HG03139 (cell line): Measurements from ENCODE around the gene TSC22D4.
A peak's percentile ranks its signal among the peaks of the same experiment; 100 is the strongest.
"Not testable (repeated sequence)": the region's sequence is repeated elsewhere in the genome, so short reads cannot be mapped to it uniquely, and the experiment has no call there.

Experiments used
- ATAC-seq: cut with Tn5 transposase; IDR thresholded peaks from one replicate; pipeline ENCODE4 v1.9.1; 2021; ENCODE audit not compliant: unreplicated experiment

Gene TSC22D4

DNA sequence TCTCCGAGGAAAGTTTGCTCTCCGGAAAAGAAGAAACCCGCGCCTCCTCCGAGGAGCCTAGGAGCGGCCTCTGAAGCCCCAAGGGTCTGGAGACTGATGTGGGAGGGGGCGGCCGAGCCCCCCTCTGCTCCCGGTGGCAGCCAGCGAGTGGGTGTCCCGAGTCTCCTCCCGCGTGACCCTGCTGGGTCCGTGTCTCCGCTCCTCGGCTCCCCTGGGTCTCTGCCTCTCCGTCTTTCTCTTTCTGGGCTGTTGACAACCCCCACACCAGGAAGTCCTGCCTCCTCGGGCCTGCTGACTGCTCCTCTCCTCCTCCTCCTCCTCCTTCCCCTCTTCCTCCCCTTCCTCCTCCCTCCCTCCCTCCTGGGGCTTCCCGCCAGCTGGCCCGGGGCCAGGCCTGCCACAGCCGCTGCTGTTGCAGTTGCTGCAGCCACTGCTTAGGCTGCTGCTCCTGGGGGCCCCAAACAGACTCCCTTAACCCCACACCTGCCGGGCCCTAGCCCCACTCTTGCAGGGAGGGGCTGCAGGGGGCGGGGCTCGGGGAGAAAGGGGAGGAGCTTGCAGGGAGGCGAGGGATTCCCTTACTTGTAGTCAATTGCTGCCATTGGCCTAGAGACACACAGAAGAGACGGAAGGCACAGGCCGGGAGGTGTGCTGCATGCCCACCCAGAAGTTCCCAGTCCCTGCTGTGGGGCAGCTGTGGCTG is at the start of gene TSC22D4:
Gene TSC22D4 (minus strand): TSS at position 257 of the 703 bp plus-strand sequence. CDS start 1,176 bp downstream, outside the sequence.
- peak; percentile 56 for ATAC-seq

DNA sequence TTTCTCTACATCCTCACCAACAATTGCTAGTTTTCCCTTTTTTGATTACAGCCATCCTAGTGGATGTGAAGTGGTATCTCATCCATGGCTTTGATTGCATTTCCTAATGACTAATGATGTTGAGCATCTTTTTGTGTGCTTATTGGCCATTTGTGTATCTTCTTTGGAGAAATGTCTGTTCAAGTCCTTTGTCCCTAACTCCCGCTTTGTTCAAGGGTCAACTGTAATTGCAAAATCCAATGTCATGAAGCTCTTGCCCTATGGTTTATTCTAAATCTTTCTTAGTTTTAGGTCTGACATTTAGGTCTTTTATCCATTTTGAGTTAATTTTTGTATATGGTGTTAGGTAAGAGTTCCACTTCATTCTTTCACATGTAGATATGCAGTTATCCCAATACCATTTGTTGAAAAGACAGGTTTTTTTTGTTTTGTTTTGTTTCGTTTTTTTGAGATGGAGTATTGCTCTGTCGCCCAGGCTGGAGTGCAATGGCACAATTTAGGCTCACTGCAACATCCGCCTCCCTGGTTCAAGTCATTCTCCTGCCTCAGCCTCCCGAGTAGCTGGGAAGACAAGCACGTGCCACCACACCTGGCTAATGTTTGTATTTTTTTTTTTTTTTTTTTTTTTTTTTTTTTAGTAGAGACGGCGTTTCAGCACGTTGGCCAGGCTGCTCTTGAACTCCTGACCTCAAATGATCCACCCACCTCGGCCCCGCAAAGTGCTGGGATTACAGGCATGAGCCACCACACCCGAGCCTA is 49.3 kb upstream of the TSC22D4 start:
- ATAC-seq = not testable (repeated sequence)

DNA sequence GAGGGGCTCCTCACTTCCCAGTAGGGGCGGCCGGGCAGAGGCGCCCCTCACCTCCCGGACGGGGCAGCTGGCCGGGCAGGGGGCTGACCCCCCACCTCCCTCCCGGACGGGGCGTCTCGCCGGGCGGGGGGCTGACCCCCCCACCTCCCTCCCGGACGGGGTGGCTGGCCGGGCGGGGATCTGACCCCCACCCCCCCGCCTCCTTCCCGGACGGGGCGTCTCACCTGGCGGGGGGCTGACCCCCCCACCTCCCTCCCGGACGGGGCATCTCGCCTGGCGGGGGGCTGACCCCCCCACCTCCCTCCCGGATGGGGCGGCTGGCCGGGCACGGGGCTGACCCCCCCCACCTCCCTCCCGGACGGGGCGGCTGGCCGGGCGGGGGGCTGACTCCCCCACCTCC is 44.2 kb upstream of the TSC22D4 start:
- ATAC-seq = not testable (repeated sequence)

DNA sequence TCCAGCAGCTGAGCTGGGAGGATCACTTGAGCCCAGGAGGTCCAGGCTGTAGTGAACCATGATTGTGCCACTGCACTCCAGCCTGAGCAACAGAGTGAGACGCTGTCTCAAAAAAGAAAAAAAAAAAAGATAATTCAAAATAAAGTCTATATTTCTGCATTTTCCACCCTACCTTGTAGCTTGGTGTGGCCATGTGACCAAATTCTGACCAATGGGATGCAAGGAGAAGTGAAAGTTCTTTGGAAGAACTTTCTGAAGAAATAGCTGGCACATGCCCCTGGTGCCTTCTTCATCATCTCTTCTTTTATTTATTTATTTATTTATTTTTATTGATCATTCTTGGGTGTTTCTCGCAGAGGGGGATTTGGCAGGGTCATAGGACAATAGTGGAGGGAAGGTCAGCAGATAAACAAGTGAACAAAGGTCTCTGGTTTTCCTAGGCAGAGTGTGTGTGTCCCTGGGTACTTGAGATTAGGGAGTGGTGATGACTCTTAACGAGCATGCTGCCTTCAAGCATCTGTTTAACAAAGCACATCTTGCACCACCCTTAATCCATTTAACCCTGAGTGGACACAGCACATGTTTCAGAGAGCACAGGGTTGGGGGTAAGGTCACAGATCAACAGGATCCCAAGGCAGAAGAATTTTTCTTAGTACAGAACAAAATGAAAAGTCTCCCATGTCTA is 43.0 kb upstream of the TSC22D4 start:
- ATAC-seq = not testable (repeated sequence)

DNA sequence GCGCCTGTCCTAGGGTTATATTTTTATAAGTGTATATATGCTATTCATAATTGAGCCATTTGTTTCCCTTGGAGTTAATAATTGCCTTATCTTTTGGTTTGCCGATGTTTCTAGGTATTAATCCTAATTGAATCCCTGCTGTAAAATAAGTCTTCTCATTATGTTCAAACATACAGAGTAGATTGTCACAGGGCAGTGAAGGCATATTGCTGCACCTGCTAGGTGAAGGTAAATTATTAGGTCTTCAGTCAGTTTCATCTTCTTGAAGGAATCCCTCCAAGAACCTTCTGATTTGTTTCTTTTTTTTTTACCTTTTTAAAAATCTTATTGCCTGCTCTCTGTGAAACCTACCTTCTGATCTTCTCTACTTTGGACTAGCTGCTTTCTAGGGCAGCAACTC is 42.1 kb upstream of the TSC22D4 start:
- no peak for ATAC-seq

DNA sequence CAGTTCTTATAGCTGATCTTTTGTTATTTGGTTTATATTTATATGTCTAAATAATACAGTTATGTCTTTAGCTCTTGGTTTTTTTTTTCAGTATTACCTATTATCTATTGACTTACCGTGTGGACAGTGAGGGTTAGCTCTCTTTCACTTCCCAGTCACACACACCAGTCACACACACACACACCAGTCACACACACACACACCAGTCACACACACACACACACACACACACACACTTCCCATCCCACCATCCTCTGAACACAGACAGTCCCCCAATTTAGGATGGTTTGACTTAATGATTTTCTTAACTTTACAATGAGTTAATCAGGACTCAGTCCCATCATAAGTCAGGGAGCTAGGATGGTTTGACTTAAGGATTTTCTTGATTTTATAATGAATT is 41.1 kb upstream of the TSC22D4 start:
- ATAC-seq = no peak

DNA sequence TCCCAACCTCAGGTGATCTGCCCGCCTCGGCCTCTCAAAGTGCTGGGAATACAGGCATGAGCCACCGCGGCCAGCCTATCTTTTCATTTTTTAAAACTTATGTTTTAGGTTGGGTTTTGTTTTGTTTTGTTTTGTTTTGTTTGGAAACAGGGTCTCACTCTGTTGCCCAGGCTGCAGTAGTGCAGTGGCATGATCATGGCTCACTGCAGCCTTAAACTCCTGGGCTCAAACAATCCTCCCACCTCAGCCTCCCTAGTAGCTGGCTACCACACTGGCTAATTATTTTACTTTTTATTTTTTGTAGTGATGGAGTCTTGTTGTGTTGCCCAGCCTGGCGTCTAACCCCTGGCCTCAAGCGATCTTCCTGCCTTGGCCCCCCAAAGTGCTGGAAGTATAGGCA is 40.6 kb upstream of the TSC22D4 start:
- ATAC-seq = no peak

DNA sequence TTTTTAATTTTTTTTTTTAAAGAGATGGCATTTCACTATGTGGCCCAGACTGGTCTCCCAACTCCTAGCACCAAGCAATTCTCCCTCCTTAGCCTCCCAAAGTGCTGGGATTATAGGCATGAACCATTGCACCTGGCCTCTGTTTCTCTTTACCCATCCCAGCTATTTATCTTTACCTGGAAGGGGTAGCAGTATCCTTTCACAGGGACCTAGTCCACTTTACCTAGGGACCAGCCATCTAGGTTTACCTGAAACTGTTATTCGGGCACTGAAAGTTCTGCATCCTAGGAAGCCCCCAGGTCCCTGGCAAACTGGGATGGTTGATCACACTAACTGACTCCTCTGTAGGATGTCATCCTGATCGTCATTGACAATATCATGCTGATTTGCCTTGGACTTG is 38.3 kb upstream of the TSC22D4 start:
- no peak for ATAC-seq

DNA sequence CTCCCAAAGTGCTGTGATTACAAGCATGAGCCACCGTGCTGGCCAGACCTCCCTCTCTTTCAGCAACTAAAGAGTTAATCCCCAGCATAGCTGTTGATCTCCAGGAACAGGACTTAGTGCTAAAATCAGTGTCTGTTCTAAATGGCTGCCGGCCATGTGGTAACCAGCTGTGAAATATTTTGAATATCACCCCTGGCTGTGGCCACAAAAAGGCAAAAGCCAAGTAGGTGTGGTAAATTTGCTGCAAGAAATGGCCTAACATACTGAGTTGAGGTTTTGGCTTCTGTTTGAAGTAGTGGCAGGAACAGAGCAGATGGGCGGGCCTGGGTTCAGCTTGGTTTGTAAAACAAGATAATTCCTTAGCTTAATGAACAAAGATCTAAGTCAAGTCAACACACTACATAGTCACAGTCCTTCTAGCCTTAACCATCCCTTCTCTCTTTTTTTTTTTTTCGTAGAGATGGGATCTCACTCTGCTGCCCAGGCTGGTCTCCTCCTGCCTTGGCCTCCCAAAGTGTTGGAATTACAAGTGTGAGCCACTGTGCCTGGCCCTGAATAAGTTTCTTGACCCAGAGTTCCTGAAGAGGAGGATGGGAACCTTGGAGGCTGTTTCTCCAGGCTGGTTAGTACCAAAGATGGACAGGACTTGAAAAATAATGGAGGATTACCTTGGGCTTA is 37.3 kb upstream of the TSC22D4 start:
- ATAC-seq = no peak

DNA sequence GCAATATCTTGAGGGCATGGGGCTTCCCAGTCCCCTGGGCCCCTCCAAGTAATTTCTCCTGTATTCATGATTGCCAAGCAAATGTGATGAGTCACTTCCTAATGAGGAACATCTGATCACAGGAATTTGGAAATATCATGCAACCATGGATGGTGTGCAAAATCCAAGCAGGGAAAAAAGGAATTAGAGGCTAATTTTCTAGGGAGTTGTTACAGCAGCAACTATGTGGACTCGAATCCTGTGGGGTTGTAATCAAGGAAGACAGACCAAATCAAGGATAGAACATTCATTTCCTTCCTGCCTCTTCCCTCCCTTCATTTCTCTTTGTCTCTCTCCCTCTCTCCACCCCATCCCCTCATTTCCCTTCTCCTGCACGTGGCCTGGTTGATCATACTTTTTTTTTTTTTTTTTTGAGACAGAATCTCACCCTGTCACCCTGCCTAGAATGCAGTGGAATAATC is 36.1 kb upstream of the TSC22D4 start:
- ATAC-seq = no peak

DNA sequence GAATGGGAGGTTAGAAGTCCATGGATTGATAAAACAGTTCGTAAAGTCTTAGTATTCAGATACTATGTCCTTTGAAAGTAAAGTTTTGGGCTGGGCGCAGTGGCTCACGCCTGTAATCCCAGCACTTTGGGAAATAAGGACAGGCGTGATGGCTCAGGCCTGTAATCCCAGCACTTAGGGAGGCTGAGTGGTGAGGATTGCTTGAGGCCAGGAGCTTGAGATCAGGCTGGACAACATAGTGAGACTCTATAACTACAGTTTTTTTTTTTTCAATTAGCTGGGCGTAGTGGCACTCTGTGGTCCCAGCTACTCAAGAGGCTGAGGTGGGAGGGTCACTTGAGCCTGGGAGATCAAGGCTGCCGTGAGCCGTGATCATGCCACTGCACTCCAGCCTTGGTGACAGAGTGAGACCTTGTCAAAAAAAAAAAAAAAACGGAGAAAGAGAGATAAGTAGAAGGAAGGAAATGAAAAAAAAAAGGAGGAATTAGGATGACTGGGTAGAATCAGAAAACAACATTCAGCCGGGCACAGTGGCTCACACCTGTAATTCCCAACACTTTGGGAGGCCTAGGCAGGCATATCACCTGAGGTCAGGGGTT is 34.3 kb upstream of the TSC22D4 start:
- no peak for ATAC-seq

DNA sequence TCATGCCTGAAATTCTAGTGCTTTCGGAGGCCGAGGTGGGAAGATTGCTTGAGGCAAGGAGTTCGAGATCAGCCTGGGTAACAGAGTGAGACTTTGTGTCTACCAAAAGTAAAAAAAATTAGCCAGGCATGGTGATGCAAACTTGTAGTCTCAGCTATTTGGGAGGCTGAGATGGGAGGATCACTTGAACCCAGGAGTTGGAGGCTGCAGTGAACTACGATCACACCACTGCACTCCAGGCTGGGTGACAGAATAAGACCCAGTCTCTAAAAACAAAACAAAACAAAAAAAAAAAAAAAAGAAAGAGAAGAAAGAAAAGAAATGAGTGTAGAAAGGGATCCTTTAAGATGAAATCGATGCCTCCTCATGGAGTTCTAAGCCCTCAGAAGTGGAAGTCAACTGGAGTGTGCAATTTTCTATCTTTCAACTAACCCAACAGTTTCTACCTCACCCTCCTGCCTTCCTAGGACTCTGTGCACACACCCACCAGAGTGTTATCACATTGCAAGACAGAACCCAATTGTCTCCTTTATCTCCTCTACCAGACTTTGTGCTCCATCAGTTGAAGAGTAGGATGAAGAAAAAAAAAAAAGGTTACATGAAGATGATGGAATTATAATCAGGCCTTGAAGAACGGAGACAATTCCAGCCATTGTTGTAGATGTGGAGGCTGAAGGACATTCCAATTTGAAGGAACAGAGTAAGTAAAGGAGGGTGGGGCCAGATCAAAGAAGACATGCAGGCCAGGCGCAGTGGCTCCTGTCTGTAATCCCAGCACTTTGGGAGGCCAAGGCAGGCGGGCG is 31.6 kb upstream of the TSC22D4 start:
- ATAC-seq = no peak

DNA sequence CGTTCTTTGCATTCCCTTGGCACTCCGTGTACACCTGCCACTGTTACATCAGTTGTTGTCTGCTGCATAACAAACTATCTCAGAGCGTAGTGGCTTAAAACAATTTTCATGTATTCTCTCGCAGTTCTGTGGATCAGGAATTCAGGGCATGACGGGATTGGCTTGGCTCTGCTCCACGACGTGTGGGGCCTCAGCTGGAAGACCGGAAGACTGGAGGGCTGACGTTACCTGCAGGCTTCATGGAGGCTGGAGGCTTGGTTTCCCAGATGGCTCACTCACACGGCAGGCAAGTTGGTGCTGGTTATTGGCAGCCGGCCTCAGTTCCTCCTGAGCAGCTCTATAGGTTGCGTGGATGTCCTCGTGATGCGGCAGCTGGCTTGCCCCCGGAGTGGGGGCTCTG is 30.2 kb upstream of the TSC22D4 start:
- ATAC-seq = no peak

DNA sequence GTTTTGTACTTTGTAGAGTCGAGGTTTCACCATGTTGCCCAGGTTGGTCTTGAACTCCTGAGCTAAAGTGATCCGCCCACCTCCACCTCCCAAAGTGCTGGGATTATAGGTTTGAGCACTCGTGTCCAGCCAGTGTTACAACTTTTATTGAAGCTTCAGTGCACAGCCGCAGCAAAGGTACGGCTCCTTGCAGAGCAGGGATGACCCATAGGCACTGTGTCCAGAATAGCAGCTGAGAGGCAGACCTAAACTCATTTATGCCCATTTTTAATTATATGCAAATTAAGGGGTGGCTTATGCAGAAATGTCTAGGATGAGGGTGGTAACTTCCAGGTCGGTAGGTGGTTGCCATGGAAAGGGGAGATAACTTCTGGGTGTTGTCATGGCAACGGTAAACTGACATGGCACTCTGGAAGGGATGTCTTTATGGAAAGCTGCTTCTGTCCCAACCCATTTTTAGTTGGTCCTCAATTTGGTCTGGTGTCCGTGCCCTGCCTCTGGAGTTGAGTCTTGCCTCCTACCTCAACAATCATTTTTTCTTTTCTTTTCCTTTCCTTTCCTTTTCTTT is 27.4 kb upstream of the TSC22D4 start:
- ATAC-seq = no peak

DNA sequence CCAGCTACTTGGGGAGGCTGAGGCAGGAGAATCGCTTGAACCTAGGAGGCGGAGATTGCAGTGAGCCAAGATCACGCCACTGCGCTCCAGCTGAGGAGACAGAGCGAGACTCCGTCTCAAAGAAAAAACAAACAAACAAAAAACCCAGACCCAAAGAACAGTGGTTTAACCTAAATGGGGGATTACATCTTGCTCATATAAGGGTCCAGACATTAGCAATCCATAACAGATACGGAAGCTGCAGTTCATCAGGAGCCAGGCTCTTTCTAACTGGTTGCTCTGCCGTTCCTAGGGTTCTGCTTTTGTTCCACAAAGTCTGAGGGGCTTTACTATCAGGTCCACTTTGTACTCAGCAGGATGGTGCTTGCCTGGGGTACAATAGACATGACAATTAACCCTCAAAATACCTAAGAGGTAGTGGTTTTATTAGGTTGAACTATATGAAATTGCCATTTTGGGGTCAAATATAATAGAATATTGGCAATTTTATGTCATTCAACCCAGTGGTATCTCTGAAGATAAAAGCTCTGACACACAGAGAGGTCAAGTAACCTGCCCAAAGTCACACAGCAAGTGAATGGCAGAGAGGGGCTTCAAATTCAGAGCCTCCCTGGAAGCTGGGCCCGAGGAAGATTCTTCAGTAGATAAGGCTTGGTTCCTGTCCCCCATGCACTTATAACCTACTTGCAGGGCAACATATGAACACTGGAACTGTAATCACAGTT is 26.0 kb upstream of the TSC22D4 start:
- no peak for ATAC-seq

DNA sequence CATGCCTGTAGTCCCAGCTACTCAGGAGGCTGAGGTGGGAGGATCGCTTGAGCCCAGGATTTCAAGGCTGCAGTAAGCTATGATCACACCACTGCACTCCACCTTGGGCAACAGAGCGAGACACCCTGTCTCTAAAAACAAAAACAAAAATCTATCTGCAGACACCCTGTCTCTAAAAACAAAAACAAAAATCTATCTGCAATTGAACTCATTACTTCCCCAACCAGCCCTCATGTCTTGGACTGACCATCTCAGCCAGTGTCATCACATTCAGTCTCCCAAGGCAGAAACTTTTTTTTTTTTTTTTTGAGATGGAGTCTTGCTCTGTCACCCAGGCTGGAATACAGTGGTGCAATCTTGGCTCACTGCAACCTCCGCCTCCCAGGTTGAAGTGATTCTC is 25.0 kb upstream of the TSC22D4 start:
- not testable (repeated sequence) for ATAC-seq

DNA sequence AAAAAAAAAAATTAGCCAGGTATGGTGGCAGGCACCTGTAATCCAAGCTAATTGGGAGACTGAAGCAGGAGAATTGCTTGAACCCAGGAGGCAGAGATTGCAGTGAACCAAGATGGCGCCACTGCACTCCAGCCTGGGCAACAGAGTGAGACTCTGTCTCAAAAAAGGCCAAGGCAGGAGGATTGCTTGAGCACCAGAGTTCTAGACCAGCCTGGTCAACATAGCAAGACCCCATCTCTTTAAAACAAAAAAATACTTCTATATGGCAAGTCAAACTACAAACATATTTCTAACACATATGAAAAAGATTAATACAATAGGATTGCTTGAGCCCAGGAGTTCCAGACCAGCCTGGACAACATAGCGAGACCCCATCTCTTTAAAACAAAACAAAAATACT is 21.7 kb upstream of the TSC22D4 start:
- ATAC-seq = not testable (repeated sequence)

DNA sequence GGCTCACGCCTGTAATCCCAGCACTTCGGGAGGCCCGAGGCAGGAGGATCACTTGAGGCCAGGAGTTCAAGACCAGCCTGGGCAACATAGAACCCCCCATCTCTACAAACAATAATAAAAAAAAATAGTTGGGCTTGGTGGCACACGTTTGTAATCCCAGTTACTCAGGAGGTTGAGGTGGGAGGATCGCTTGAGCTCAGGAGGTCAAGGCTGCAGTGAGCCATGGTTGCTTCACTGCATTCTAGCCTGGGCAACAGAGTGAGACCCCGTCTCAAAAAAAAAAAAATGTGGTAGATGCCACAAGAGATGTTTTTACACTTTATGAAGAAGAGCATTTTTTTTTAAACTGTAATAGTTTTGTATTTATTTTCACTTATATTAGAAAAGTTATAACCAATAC is 17.5 kb upstream of the TSC22D4 start:
- no peak for ATAC-seq
